Keratinocyte (primary cell): ENCODE data around the gene PTDSS2. TPM values are rescaled to one million over a fixed set of nuclear protein-coding genes. Genes with fewer than 3 reads are reported as not detected.
A peak's percentile ranks its signal among the peaks of the same experiment; 100 is the strongest.
"Not testable (repeated sequence)": the region's sequence is repeated elsewhere in the genome, so short reads cannot be mapped to it uniquely, and the experiment has no call there.

ENCODE experiments used
- DNase-seq: peaks from one replicate; pipeline ENCODE4 v3.0.0-alpha.2; 2011; ENCODE audit warnings: low read depth, missing footprints, low spot score
- FAIRE-seq: peaks from 2 replicates; lab custom pipeline; 2011; peaks lifted over from hg19 to GRCh38; lab: Jason Lieb, UNC
- H2AFZ ChIP-seq: 2 replicates; pipeline ENCODE4 v1.6.0; 2012; ENCODE audit warnings: low read length, control low read depth, inconsistent platforms; ENCODE audit not compliant: control insufficient read depth
- H3K27ac ChIP-seq: 2 replicates; pipeline ENCODE4 v1.5.1; 2011; ENCODE audit warnings: low read length; ENCODE audit not compliant: control insufficient read depth, insufficient read depth
- H3K27me3 ChIP-seq: 3 replicates; pipeline ENCODE4 v1.6.0; 2011; ENCODE audit warnings: low read length; ENCODE audit not compliant: control insufficient read depth, insufficient read depth; ENCODE audit errors: extremely low read depth
- H3K36me3 ChIP-seq, 2 experiments: 2 replicates in 1 of 2; 3 replicates in 1 of 2; pipeline ENCODE4 v1.5.1; 2011; ENCODE audit warnings: low read length in 2 of 2, mild to moderate bottlenecking in 1 of 2; ENCODE audit not compliant: control insufficient read depth in 2 of 2, insufficient read depth in 2 of 2; ENCODE audit errors: extremely low read depth in 1 of 2
- H3K4me1 ChIP-seq: 3 replicates; pipeline ENCODE4 v1.5.1; 2011; ENCODE audit warnings: low read length; ENCODE audit not compliant: control insufficient read depth, insufficient read depth; ENCODE audit errors: extremely low read depth
- H3K4me2 ChIP-seq: 3 replicates; pipeline ENCODE4 v1.6.0; 2011; ENCODE audit warnings: low read depth, low read length; ENCODE audit not compliant: control insufficient read depth, insufficient read depth; ENCODE audit errors: extremely low read depth
- H3K4me3 ChIP-seq, 3 experiments: fragments of 200-600 bp in 1 of 3; sonication (generic) in 1 of 3; 2 replicates in 2 of 3; 3 replicates in 1 of 3; pipeline ENCODE4 v1.5.1; 2011 to 2016; ENCODE audit warnings: low read length in 3 of 3, mild to moderate bottlenecking in 3 of 3, control low read depth in 2 of 3, inconsistent platforms in 1 of 3, low read depth in 1 of 3, mixed read lengths in 1 of 3, mixed run types in 1 of 3, moderate library complexity in 1 of 3; ENCODE audit not compliant: control insufficient read depth in 2 of 3, insufficient read depth in 2 of 3; ENCODE audit errors: extremely low read depth in 1 of 3
- H3K79me2 ChIP-seq: 2 replicates; pipeline ENCODE4 v1.6.0; 2012; ENCODE audit warnings: low read length; ENCODE audit not compliant: control insufficient read depth, insufficient read depth
- H3K9ac ChIP-seq: 3 replicates; pipeline ENCODE4 v1.6.0; 2011; ENCODE audit warnings: low read length; ENCODE audit not compliant: control insufficient read depth, insufficient read depth; ENCODE audit errors: extremely low read depth
- H3K9me1 ChIP-seq: 3 replicates; pipeline ENCODE4 v1.6.0; 2011; ENCODE audit warnings: low read length; ENCODE audit not compliant: control insufficient read depth, insufficient read depth; ENCODE audit errors: extremely low read depth
- H3K9me3 ChIP-seq: 2 replicates; pipeline ENCODE4 v1.5.1; 2012; ENCODE audit warnings: low read depth, low read length; ENCODE audit not compliant: control insufficient read depth
- H4K20me1 ChIP-seq: 3 replicates; pipeline ENCODE4 v1.6.0; 2011; ENCODE audit warnings: low read length; ENCODE audit not compliant: control insufficient read depth, insufficient read depth; ENCODE audit errors: extremely low read depth
- CTCF ChIP-seq, 3 experiments: IDR thresholded peaks in 1 of 3; conservative IDR thresholded peaks in 1 of 3; optimal IDR thresholded peaks in 1 of 3; 2 replicates in 2 of 3; 3 replicates in 1 of 3; pipeline versions ENCODE3 to v1.5.1; 2011; ENCODE audit warnings: low read length in 3 of 3, mild to moderate bottlenecking in 3 of 3, moderate library complexity in 2 of 3, control low read depth in 1 of 3, inconsistent platforms in 1 of 3; ENCODE audit not compliant: insufficient read depth in 2 of 3; ENCODE audit errors: extremely low read depth in 1 of 3
- EZH2 ChIP-seq: IDR thresholded peaks from one replicate; pipeline ENCODE4 v1.6.1; 2012; ENCODE audit warnings: inconsistent platforms, mild to moderate bottlenecking, low read length, moderate library complexity
- dilution Hi-C: fragments of 300-500 bp; cut with MboI; formaldehyde crosslinking; loops from one replicate; pipeline ENCODE4 v1.7.0; 2020; ENCODE audit warnings: low sequenced_read_pairs; ENCODE audit not compliant: extremely low pct_ligation_motif_present
- polyA plus RNA-seq, 5 experiments: library from polyadenylated mRNA; depleted of rRNA in 3 of 5; stranded (reverse) in 3 of 5; stranded (forward) in 1 of 5; unstranded in 1 of 5; fragments of >200 nt; gene quantifications; 1 replicate in 1 of 5; 2 replicates in 3 of 5; 3 replicates in 1 of 5; pipeline versions ENCODE4 v1.2.1 to v1.2.3, GENCODE V29; 2011 to 2012; ENCODE audit warnings: missing spikeins in 2 of 5, low read depth in 1 of 5, low replicate concordance in 1 of 5

Gene PTDSS2
- polyA plus RNA-seq, 1 donor (not counting 4 experiments of a cell fraction or from before 2014, with no cell fraction given) = 21.6 TPM

GRCh38 chr11:468036-468435 lies 18.0 kb downstream of the PTDSS2 start:
- Histone ChIP-seq H3K79me2 (peaks cover 20% of the 10 kb centered on the region), H3K36me3 (no peaks in the 10 kb centered on the region), H3K9me3 (no peaks in the 10 kb centered on the region), H3K27ac (no peak overlapping the region), H3K9ac (no peak overlapping the region), H3K4me1 (peaks cover 2% of the 10 kb centered on the region), H3K4me3 (no peak overlapping the region), H4K20me1 (no peaks in the 10 kb centered on the region), H2AFZ (no peak overlapping the region), H3K27me3 (no peaks in the 10 kb centered on the region), H3K9me1 (no peaks in the 10 kb centered on the region), H3K4me2 (no peak overlapping the region)
- FAIRE-seq (no peak), DNase-seq (no peak)
- dilution Hi-C loops = no loop called here
- TF ChIP-seq EZH2 = no peak
- no peak for TF ChIP-seq CTCF (optimal IDR thresholded peaks at IDR 0.05 in 1 of 3, IDR thresholded peaks at IDR 0.05 in 1 of 3, conservative IDR thresholded peaks at IDR 0.05 in 1 of 3; ENCODE audit: extremely low read depth in 1 of 3, insufficient read depth in 2 of 3, low read length in 3 of 3)

GRCh38 chr11:468493-468892 lies 18.4 kb downstream of the PTDSS2 start:
- TF ChIP-seq CTCF (optimal IDR thresholded peaks at IDR 0.05 in 1 of 3, IDR thresholded peaks at IDR 0.05 in 1 of 3, conservative IDR thresholded peaks at IDR 0.05 in 1 of 3; ENCODE audit: extremely low read depth in 1 of 3, insufficient read depth in 2 of 3, low read length in 3 of 3) (no peak), EZH2 (no peak)
- Histone ChIP-seq H3K4me3 (no peak overlapping the region), H3K79me2 (peaks cover 24% of the 10 kb centered on the region), H2AFZ (no peak overlapping the region), H3K9ac (no peak overlapping the region), H3K9me1 (no peaks in the 10 kb centered on the region), H3K36me3 (no peaks in the 10 kb centered on the region), H3K27ac (no peak overlapping the region), H3K27me3 (no peaks in the 10 kb centered on the region), H3K4me1 (peaks cover 2% of the 10 kb centered on the region), H3K4me2 (no peak overlapping the region), H3K9me3 (no peaks in the 10 kb centered on the region), H4K20me1 (no peaks in the 10 kb centered on the region)
- dilution Hi-C loops = no loop called here
- DNase-seq (no peak), FAIRE-seq (no peak)

- H3K9me1 ChIP-seq, H3K27ac ChIP-seq, H3K4me2 ChIP-seq, DNase-seq, H4K20me1 ChIP-seq, H3K4me1 ChIP-seq, H2AFZ ChIP-seq, dilution Hi-C loops, H3K36me3 ChIP-seq, H3K27me3 ChIP-seq, H3K4me3 ChIP-seq, FAIRE-seq, H3K9me3 ChIP-seq: not testable (repeated sequence)
- Histone ChIP-seq H3K79me2 (peaks cover 28% of the 10 kb centered on the region), H3K9ac (peak overlapping the region; percentile 8)
These were observed 19.1 kb downstream of the PTDSS2 start for GRCh38 chr11:469026-469683.
